Skeletal muscle tissue (tissue), 4 donors: ENCODE results near the gene WDR48. TPM values are rescaled to one million over a fixed set of nuclear protein-coding genes. Genes with fewer than 3 reads are reported as not detected.

Experiments used
- H3K27ac ChIP-seq: one replicate; pipeline ENCODE4 v1.7.0; 2013; ENCODE audit warnings: mild to moderate bottlenecking, low read depth, low read length, inconsistent platforms
- H3K27me3 ChIP-seq, 3 donors: one replicate each; pipeline ENCODE4 v1.7.0; 2013; ENCODE audit warnings: low read length in 3 of 3; ENCODE audit not compliant: control insufficient read depth in 3 of 3, insufficient read depth in 3 of 3
- H3K36me3 ChIP-seq, 3 donors: one replicate each; pipeline ENCODE4 v1.7.0; 2013; ENCODE audit warnings: low read length in 3 of 3; ENCODE audit not compliant: control insufficient read depth in 3 of 3, insufficient read depth in 3 of 3
- H3K4me1 ChIP-seq, 3 donors: one replicate each; pipeline ENCODE4 v1.7.0; 2013; ENCODE audit warnings: low read length in 3 of 3, mild to moderate bottlenecking in 3 of 3; ENCODE audit not compliant: control insufficient read depth in 3 of 3, insufficient read depth in 3 of 3
- H3K4me3 ChIP-seq, 3 donors: one replicate each; pipeline ENCODE4 v1.7.0; 2013; ENCODE audit warnings: low read length in 3 of 3
- H3K9ac ChIP-seq, 3 donors: one replicate each; pipeline ENCODE4 v1.7.0; 2013; ENCODE audit warnings: low read length in 3 of 3, mild to moderate bottlenecking in 3 of 3, moderate library complexity in 2 of 3, low read depth in 1 of 3
- H3K9me3 ChIP-seq, 3 donors: one replicate each; pipeline ENCODE4 v1.7.0; 2013; ENCODE audit warnings: low read length in 3 of 3; ENCODE audit not compliant: control insufficient read depth in 3 of 3
- total RNA-seq: library from RNA; depleted of rRNA; stranded (reverse); fragments of >200 nt; gene quantifications from one replicate; pipeline ENCODE4 v1.2.3, GENCODE V29; 2014
- donor health status: Osteomylitis.

Gene WDR48
- total RNA-seq, 1 donor from 2014 or later = 39.1 TPM

- H3K36me3 ChIP-seq = no peaks in the 10 kb centered on the region
- no peak overlapping the region for H3K27ac ChIP-seq
- H3K9me3 ChIP-seq = no peaks in the 10 kb centered on the region
- H3K9ac ChIP-seq = no peak overlapping the region
- H3K4me1 ChIP-seq = peaks cover 7 to 10% (median 8%) of the 10 kb centered on the region in 3 donors
- no peak overlapping the region for H3K4me3 ChIP-seq
- H3K27me3 ChIP-seq = no peaks in the 10 kb centered on the region
Observed at GRCh38 chr3:39112535-39112934, 60.7 kb downstream of the WDR48 start.

DNA sequence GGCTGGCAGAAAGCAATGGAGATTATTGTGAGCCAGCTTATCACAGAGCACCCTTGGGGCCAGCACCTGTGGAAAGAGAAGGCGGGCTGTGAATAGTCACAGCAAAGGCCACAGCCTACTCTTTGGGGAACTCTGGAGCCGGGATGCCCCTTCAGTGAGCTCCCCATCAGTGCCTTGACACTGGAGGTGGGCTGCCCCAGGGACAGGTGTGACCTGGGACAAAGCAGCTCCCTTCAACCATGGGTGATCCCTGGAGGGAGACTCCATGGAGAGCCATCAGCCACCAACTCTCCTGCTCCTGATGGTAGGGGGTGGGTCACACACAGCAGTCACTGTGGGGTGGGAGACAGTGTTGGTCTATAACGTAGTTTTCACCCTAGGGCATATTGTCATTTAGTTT is 61.5 kb downstream of the WDR48 start:
- H3K36me3 ChIP-seq = no peaks in the 10 kb centered on the region

DNA sequence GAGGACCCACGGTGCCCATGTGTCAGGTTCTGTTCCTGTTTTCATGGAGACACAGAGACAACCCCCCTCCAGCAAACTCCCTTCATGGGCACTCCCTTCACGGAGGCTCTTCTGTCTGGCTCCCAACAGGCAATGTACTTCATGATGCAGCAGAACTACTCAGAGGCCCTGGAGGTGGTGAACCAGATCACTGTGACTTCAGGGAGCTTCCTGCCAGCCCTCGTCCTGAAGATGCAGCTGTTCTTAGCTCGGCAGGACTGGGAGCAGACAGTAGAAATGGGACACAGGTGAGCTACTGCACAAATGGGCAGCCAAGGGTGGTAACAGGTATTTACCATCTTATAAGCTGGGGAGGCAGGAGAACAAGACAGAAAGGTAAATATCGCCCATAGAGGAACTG is 62.6 kb downstream of the WDR48 start:
- Histone ChIP-seq H3K4me1 (no peaks in the 10 kb centered on the region), H3K4me3 (no peak overlapping the region), H3K27ac (no peak overlapping the region), H3K9me3 (no peaks in the 10 kb centered on the region), H3K27me3 (no peaks in the 10 kb centered on the region), H3K9ac (no peak overlapping the region), H3K36me3 (no peaks in the 10 kb centered on the region)

More for the DNA sequence above, 61.5 kb downstream of the WDR48 start:
- H3K9ac ChIP-seq = no peak overlapping the region
- no peak overlapping the region for H3K4me3 ChIP-seq
- H3K27ac ChIP-seq = no peak overlapping the region
- peaks cover under 1 to 2% (median 2%) of the 10 kb centered on the region in 3 donors for H3K4me1 ChIP-seq
- no peaks in the 10 kb centered on the region for H3K27me3 ChIP-seq
- H3K9me3 ChIP-seq = no peaks in the 10 kb centered on the region

DNA sequence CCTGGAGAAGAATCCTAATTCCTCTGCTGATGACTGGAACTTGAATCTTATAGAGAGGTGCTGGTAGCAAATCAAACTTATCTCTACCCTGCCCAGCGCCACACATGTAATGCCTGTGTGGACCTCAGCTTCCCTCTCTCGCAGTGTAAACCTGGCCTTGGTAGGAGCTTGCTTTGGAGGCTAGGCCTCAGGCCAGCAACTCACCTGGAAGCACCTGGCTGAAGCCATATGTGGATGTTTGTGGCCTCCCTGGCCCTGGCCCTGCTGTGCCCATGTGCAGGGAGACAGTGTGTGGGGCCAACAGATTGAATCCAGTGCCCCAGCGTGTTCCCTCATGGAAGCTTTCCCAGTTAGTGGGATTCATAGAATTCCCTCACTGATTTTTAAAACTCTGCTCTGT is 64.1 kb downstream of the WDR48 start:
- Histone ChIP-seq H3K9me3 (no peaks in the 10 kb centered on the region), H3K9ac (no peak overlapping the region), H3K27ac (no peak overlapping the region), H3K27me3 (no peaks in the 10 kb centered on the region), H3K4me3 (no peak overlapping the region), H3K36me3 (peaks cover 0 to 5% (median 0%) of the 10 kb centered on the region in 3 donors), H3K4me1 (no peaks in the 10 kb centered on the region)

DNA sequence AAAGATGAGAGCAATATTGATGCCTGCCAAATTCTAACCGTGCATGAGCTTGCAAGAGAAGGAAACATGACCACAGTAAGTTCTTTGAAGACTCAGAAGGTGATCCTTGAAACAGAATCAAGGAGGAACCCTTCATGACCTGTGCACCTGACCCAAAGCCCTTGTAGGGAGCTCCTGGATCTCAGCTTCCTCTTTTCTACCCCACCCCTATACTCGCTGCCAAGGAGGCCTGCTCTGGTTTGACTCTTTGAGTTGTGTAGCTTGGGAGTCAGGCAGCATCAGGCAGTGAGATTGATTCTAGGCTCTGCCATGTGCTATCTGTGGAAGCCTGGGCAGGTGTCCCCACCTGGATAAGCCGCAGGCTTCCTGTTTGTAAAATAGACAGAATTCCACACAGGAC is 66.3 kb downstream of the WDR48 start:
- Histone ChIP-seq H3K9me3 (no peaks in the 10 kb centered on the region), H3K27me3 (no peaks in the 10 kb centered on the region), H3K27ac (no peak overlapping the region), H3K9ac (no peak overlapping the region), H3K4me1 (no peaks in the 10 kb centered on the region), H3K36me3 (peaks cover 0 to 5% (median 0%) of the 10 kb centered on the region in 3 donors), H3K4me3 (no peak overlapping the region)

DNA sequence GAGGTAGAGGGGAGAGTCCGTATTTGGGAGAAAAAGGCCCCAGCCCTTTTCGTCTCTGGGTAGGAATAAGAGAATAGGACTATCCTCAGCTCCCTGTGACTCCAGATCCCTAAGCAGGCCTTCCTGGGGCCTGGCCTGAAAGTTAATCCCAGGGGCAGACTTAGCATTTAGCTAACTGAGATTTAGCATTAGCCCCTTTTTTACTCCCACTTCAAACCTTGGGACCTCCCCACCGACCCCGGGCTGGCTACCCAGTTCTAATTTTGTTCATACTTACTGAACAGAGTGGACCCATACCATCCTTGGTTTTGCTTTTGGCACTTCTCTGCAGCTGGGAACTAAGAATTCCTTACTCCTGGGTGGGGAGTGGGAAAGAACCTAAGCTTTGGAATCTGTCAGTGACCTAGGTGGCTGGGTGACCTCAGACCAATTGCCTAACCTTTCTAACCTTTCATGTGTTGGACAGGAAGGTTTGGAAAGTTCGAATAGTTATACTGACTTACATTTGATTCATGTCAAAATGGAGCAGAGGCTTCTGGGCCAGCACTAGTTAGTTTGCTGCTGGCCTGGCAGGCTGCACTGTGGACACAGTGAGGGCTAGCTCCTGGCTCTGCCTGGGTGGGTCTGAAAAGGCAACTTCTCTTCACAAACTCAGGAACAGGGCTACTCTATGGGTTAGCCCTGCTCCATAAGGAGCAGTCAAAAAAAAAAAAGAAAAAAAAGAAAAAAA is 67.3 kb downstream of the WDR48 start:
- H3K4me3 ChIP-seq = no peak overlapping the region
- H3K9ac ChIP-seq = no peak overlapping the region
- no peak overlapping the region for H3K27ac ChIP-seq
- no peaks in the 10 kb centered on the region for H3K9me3 ChIP-seq
- peaks cover 0 to 5% (median 0%) of the 10 kb centered on the region in 3 donors for H3K36me3 ChIP-seq
- no peaks in the 10 kb centered on the region for H3K4me1 ChIP-seq
- no peaks in the 10 kb centered on the region for H3K27me3 ChIP-seq

DNA sequence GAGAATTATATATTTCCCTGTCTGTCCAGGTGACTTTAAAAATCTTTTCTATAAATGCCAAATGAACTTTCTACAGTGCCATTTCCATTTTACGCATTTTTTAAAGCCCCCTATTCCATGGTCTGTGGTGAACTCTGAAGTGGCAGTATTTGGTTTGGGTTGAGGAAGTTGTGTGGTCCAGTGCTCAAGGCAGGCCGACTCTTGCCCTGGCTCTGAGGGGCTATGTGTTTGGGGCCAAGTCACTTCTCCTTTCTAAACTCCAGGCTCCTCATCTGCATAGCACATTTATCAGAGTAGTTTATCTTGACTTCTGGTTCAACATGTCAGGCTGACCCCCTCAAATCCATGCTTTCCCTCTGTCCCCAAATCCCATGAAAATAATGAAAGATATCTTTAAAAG is 69.8 kb downstream of the WDR48 start:
- Histone ChIP-seq H3K27ac (no peak overlapping the region), H3K4me3 (no peak overlapping the region), H3K4me1 (peaks cover 0 to 9% (median 6%) of the 10 kb centered on the region in 3 donors), H3K9me3 (no peaks in the 10 kb centered on the region), H3K36me3 (peaks cover 0 to 5% (median 0%) of the 10 kb centered on the region in 3 donors), H3K9ac (no peak overlapping the region), H3K27me3 (no peaks in the 10 kb centered on the region)

- no peak overlapping the region for H3K27ac ChIP-seq
- H3K4me3 ChIP-seq = no peak overlapping the region
- H3K36me3 ChIP-seq = peaks cover 0 to 5% (median 0%) of the 10 kb centered on the region in 3 donors
- no peaks in the 10 kb centered on the region for H3K9me3 ChIP-seq
- H3K4me1 ChIP-seq = peaks cover 0 to 12% (median 6%) of the 10 kb centered on the region in 3 donors
- no peak overlapping the region for H3K9ac ChIP-seq
- no peaks in the 10 kb centered on the region for H3K27me3 ChIP-seq
Observed at GRCh38 chr3:39122813-39123212, 71.0 kb downstream of the WDR48 start.

GRCh38 chr3:39124876-39125840 is 73.3 kb downstream of the WDR48 start:
- Histone ChIP-seq H3K36me3 (peaks cover 0 to 5% (median 0%) of the 10 kb centered on the region in 3 donors), H3K4me3 (no peak overlapping the region), H3K9me3 (no peaks in the 10 kb centered on the region), H3K27ac (no peak overlapping the region), H3K27me3 (no peaks in the 10 kb centered on the region), H3K4me1 (peaks cover 0 to 12% (median 6%) of the 10 kb centered on the region in 3 donors), H3K9ac (peak overlapping the region in 1 of 3 donors; percentile 50)
